22Rv1 (cell line): ENCODE results near the gene KLHL29.

Experiments used
- H3K27ac ChIP-seq: fragments of 450-650 bp; 2 replicates; pipeline ENCODE4 v1.5.1; 2017
- CTCF ChIP-seq: fragments of 450-650 bp; IDR thresholded peaks from 2 replicates; pipeline ENCODE4 v1.5.1; 2017; ENCODE audit warnings: mild to moderate bottlenecking
- ZFX ChIP-seq: fragments of 450-650 bp; IDR thresholded peaks from 2 replicates; pipeline ENCODE4 v1.6.1; 2017; ENCODE audit warnings: antibody characterized with exemption, borderline replicate concordance

The KLHL29 gene

DNA sequence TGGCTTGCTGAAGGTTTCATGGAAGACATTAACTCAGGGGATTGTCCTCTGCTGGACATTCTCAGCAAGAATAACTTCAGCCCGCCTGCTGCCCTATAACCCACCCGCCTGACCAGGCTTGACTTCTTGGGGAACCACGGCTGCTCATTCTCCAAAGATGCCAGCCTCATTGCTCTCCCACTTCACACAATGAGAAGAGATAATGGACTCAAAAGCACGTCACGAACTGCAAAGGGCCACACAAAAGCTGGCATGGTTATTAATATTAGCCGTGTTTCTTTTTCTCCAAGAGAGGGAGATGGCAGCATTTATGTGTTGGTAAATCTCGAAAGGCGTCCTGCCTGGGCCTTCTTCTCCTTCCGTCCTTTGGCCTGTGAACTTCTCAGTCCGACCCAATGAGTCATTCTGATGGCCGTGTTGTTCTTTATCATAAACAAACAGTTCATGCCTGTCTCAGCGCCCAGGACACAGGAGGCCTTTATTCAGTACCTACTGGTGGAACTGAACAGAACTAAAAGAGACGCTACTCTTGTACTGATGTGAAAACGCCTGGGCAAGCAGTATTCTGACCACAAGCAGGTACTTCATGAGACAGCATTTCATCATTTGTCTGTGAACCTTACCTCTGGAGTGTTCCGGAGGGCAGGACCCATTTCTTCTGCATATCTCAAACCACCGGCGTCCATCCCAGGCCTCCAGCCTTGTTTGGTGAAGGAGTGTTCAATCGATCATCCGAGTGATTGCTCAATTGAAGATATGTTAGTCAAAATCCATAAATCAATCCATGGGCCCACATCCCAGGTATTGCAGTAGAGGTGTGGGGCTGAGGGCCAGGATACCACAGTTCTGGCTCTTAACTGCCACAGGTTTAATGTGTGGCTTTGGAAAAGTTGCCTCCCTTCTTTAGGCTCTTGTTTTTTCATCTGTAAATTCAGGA, 25.1 kb upstream of the KLHL29 start:
- TF ChIP-seq CTCF (no peak), ZFX (no peak)

GRCh38 chr2:23360571-23361125, 24.3 kb upstream of the KLHL29 start:
- no peak overlapping the region for H3K27ac ChIP-seq
- TF ChIP-seq ZFX (no peak), CTCF (no peak)

More for the DNA sequence above, 25.1 kb upstream of the KLHL29 start:
- H3K27ac ChIP-seq, result no peak overlapping the region

DNA sequence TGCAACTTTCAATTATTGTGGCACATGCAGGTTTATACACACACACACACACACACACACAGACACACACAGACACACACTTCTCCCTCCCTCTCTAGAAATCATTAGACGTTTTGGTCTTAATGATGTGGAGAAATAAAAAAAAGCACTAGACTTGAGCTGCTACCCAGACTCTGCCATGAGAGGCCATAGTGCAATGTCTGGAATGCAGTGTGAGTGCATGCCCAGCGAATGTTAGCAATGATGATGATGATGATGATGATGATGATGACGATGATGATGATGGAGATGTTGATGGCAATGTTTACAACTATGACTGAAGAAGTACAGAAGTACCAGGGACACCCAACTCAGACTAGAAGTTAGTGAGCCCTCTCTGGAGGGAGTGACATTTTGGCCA, 23.8 kb upstream of the KLHL29 start:
- no peak for TF ChIP-seq CTCF
- no peak for TF ChIP-seq ZFX

DNA sequence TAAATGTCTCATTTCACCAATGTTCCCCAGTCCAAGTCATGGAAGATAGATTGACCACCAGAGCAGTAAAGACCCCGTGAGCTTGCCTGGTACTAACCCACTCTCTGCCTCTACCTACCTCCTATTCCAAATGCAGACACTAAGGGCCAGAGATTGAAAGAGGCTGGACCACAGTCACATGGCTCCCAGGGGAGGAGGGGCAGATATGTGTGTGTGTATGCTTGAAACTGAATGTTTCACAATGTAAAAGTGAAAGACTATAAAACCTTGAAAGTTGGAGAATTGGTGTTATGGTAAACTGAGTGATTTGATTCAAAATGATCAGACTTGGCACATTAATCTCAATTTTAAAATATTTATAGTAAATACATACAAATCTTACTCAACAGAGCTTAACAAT, 21.7 kb upstream of the KLHL29 start:
- TF ChIP-seq ZFX, result no peak
- no peak overlapping the region for H3K27ac ChIP-seq

More for the DNA sequence above, 23.8 kb upstream of the KLHL29 start:
- no peak overlapping the region for H3K27ac ChIP-seq

GRCh38 chr2:23363831-23364230, 21.1 kb upstream of the KLHL29 start:
- H3K27ac ChIP-seq, result no peak overlapping the region
- no peak for TF ChIP-seq CTCF
- no peak for TF ChIP-seq ZFX

DNA sequence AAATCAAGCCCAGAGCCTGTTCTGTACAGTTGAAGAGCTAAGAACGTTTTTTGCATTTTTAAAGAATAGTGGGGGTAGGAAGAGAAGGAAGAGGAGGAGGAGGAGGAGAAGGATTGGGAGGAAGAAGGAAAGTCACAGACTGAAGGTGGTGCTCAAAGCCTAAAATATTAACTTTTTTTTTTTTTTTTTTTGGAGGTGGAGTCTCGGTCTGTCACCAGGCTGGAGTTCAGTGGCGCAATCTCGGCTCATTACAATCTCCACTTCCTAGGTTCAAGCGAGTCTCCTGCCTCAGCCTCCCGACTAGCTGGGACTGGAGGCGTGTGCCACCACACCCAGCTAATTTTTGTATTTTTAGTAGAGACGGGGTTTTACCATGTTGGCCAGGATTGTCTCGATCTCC, 18.3 kb upstream of the KLHL29 start:
- no peak for TF ChIP-seq CTCF
- TF ChIP-seq ZFX, result no peak
- no peak overlapping the region for H3K27ac ChIP-seq

DNA sequence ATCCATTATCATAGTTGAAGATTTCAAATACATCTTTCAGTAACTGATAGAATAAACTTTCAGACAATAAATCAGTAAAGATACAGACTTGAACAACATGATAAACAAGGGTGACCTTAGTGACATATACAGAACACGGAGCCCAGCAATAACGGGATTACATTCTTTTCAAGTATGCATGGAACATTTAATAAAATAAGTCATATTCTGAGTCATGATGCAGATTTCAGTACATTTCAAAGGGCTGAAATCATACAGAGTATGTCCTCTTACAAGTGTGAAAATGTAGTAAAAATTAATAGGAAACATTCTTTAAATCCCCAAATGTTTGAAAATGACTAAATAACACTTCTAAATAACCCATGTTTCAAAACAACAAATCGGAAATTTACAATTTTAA, 17.2 kb upstream of the KLHL29 start:
- no peak for TF ChIP-seq ZFX
- TF ChIP-seq CTCF, result no peak
- no peak overlapping the region for H3K27ac ChIP-seq
